ENCODE data around the gene MAPK7. TPM values are rescaled to one million over a fixed set of nuclear protein-coding genes. Genes with fewer than 3 reads are reported as not detected.
"Not testable (repeated sequence)": the region's sequence is repeated elsewhere in the genome, so short reads cannot be mapped to it uniquely, and the experiment has no call there.

The MAPK7 gene
- polyA plus RNA-seq, 4 donors, result 18.4 to 19.9 (median 18.8) TPM

DNA sequence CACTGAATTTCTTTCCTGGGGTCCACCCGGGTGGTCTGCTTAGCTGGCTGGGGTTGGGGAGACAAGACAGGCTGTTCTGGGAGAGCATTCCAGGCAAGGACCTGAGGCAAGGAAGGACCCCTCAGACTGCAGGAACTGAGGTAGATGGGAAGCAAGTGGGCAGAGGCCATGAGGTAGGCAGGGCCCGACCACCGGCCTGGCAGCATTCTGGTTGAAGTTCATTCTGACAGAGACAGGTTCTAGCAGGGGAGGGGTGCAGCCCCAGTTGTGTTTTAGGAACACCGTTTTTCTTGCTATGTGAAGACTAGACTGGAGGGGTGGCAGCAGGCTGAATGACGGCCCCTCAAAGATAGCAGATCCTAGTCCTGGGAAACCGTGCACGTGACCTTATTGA, 33.2 kb upstream of the MAPK7 start:
- Histone ChIP-seq H3K36me3 (ENCODE audit: control insufficient read depth in 3 of 3, insufficient read depth in 2 of 3, low read depth in 1 of 3, low read length in 3 of 3) (peaks cover 0 to 52% (median 0%) of the 10 kb centered on the region in 3 donors), H3K4me3 (ENCODE audit: low read depth in 1 of 3, low read length in 3 of 3) (no peak overlapping the region), H3K9me3 (ENCODE audit: control insufficient read depth in 2 of 2, insufficient read depth in 1 of 2, low read depth in 1 of 2, low read length in 1 of 2) (peaks cover 0 to 5% of the 10 kb centered on the region in 2 donors), H3K27me3 (ENCODE audit: control insufficient read depth in 3 of 3, insufficient read depth in 3 of 3, low read length in 3 of 3) (no peaks in the 10 kb centered on the region), H3K27ac (ENCODE audit: low read depth in 1 of 3, low read length in 2 of 3) (no peak overlapping the region), H3K4me1 (ENCODE audit: control insufficient read depth in 3 of 3, insufficient read depth in 2 of 3, low read depth in 1 of 3, low read length in 2 of 3) (peaks cover 0 to 66% (median 0%) of the 10 kb centered on the region in 3 donors)
- DNase-seq, result no peak
- WGBS, 3 donors, result 85 to 89% (median 88%) methylated on average over 7 of the region's 7 CpGs
- no peak for FAIRE-seq

DNA sequence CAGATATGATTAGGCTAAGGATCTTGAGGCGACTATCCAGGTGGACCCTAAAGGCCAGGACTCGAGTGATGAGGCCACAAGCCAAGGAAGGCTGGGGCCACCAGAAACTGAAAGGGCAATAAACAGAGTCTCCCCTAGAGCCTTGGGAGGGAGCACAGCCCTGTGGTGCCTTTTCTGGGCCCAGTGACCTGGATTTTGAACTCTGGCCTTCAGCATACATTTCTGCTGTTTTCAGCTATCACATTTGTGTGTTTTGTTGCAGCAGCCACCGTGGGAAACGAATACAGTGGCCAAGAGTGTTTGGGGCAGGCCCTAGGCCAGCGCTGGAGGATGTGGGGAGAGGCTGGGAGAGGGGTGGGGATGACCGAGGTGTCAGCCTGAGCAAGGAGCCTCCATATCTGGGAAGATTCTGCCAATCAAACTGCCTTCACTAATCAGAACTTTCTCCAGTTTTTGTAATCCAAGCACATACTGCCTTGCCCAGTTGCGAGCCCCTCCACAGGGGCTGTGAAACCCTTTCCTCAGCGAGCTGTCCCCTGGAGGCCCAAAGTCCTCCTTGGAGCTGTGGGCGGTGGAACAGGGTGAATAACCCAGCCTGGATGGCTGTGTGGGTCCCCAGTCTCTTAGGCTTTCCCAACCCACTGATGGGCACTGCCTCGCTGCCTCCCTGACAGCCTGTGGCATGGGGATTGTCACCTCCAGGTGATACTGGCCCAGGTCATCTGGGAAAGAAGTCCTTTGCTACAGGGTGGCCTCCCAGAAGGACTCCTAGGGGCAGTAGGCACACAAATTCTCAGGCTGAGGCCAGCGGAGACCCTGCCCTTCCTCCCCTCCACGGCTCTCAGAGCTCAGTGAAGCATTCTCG, 32.6 kb upstream of the MAPK7 start:
- Histone ChIP-seq H3K9me3 (ENCODE audit: control insufficient read depth in 2 of 2, insufficient read depth in 1 of 2, low read depth in 1 of 2, low read length in 1 of 2) (peaks cover 0 to 5% of the 10 kb centered on the region in 2 donors), H3K4me1 (ENCODE audit: control insufficient read depth in 3 of 3, insufficient read depth in 2 of 3, low read depth in 1 of 3, low read length in 2 of 3) (peaks cover 0 to 66% (median 0%) of the 10 kb centered on the region in 3 donors), H3K27me3 (ENCODE audit: control insufficient read depth in 3 of 3, insufficient read depth in 3 of 3, low read length in 3 of 3) (no peaks in the 10 kb centered on the region), H3K27ac (ENCODE audit: low read depth in 1 of 3, low read length in 2 of 3) (peak overlapping the region in 2 of 3 donors; percentile 15 to 76), H3K4me3 (ENCODE audit: low read depth in 1 of 3, low read length in 3 of 3) (no peak overlapping the region), H3K36me3 (ENCODE audit: control insufficient read depth in 3 of 3, insufficient read depth in 2 of 3, low read depth in 1 of 3, low read length in 3 of 3) (peaks cover 0 to 52% (median 0%) of the 10 kb centered on the region in 3 donors)
- DNase-seq (peak in 1 of 2 donors; percentile 46), FAIRE-seq (no peak)
- WGBS, 3 donors, result 74 to 80% (median 77%) methylated on average over 13 of the region's 13 CpGs

DNA sequence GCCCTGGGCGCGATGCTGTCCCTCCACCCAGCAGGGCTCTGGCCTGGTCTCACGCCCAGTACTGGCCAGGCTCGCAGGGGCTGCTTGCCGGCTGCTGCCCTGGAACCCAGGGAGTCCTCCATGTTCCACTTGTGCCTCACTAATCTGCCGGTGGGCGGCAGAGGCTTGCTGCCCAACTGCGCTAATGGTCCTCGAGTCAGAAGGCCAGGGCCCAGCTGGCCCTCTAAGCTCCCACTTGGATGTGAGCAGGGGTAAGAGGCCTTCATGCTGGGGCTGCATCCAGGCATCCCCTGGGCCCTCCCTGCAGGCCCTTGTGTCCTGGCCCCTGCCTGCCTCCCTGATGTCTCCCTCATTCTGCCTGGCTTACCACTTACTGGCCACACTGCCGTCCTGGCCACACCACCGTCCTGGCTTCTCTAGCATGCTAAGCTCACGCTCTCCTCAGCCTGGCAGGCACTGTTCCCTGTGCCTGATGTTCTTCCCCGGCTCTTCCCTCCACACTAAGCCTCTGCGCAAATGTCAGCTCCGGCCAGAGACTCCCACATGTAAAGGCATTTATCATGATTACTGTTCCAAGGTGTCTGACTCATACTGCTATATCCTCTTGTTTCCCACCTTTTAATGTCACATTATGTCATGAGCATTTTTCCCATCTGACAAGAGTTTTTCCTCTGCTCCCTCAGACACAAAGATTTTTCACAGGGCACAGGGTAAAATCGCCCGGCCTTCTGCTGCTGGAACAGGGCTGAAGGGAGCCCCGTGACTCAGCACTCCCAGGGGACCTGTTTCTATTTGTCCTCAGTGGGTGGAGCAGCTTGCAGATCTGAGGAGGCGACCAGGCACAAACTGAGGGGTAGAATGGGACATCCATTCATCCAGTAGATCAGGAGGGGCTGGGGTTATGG, 31.7 kb upstream of the MAPK7 start:
- Histone ChIP-seq H3K4me1 (ENCODE audit: control insufficient read depth in 3 of 3, insufficient read depth in 2 of 3, low read depth in 1 of 3, low read length in 2 of 3) (peaks cover 0 to 59% (median 0%) of the 10 kb centered on the region in 3 donors), H3K36me3 (ENCODE audit: control insufficient read depth in 3 of 3, insufficient read depth in 2 of 3, low read depth in 1 of 3, low read length in 3 of 3) (peaks cover 0 to 47% (median 0%) of the 10 kb centered on the region in 3 donors), H3K27me3 (ENCODE audit: control insufficient read depth in 3 of 3, insufficient read depth in 3 of 3, low read length in 3 of 3) (no peaks in the 10 kb centered on the region), H3K9me3 (ENCODE audit: control insufficient read depth in 2 of 2, insufficient read depth in 1 of 2, low read depth in 1 of 2, low read length in 1 of 2) (peaks cover 0 to 5% of the 10 kb centered on the region in 2 donors), H3K27ac (ENCODE audit: low read depth in 1 of 3, low read length in 2 of 3) (peak overlapping the region in 2 of 3 donors; percentile 15 to 76), H3K4me3 (ENCODE audit: low read depth in 1 of 3, low read length in 3 of 3) (no peak overlapping the region)
- peak in 1 of 2 donors; percentile 71 for DNase-seq
- FAIRE-seq, result no peak
- 68 to 86% (median 81%) methylated on average over 19 of the region's 19 CpGs for WGBS, 3 donors

DNA sequence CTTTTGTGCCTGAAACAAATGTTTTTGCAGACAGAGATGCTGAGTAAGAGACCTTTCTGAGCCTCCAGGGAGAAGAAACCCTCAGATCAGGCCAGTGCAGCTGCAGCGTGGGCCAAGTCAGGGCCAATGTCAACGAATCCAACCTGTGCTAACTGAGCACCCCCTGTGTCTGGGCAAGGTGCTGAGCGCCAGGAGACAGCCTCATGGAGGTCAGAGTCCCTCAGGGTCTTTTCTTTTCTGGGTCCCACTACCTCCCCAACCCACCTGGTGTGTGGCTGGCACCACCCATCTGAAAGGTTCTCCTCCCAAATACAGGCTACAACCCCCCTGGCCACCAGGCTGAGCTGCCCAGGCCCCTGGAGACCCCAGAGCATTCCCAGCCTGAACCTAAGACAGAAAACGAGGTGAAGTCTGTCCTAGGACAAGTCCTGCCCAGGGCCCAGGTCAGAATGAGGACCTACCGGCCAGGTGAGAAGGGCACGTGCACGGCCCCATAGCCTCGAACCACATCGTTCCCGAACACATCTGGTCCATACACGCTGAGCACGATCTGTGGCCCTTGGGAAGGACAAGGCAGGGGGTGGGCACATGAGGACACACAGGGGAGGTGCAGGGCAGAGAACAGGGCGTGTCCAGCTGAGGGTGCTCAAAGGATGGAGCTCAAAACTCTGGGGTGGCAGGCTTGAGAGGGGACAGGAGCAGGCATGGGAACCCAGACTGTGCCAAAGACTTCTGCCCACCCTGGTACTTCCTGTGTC, 30.8 kb upstream of the MAPK7 start:
- DNase-seq, result peak in 1 of 2 donors; percentile 24
- 78 to 88% (median 81%) methylated on average over 13 of the region's 13 CpGs for WGBS, 3 donors
- Histone ChIP-seq H3K9me3 (ENCODE audit: control insufficient read depth in 2 of 2, insufficient read depth in 1 of 2, low read depth in 1 of 2, low read length in 1 of 2) (peaks cover 0 to 5% of the 10 kb centered on the region in 2 donors), H3K4me1 (ENCODE audit: control insufficient read depth in 3 of 3, insufficient read depth in 2 of 3, low read depth in 1 of 3, low read length in 2 of 3) (peaks cover 0 to 50% (median 0%) of the 10 kb centered on the region in 3 donors), H3K27me3 (ENCODE audit: control insufficient read depth in 3 of 3, insufficient read depth in 3 of 3, low read length in 3 of 3) (no peaks in the 10 kb centered on the region), H3K27ac (ENCODE audit: low read depth in 1 of 3, low read length in 2 of 3) (peak overlapping the region in 1 of 3 donors; percentile 76), H3K4me3 (ENCODE audit: low read depth in 1 of 3, low read length in 3 of 3) (no peak overlapping the region), H3K36me3 (ENCODE audit: control insufficient read depth in 3 of 3, insufficient read depth in 2 of 3, low read depth in 1 of 3, low read length in 3 of 3) (peaks cover 0 to 41% (median 0%) of the 10 kb centered on the region in 3 donors)
- FAIRE-seq, result no peak

DNA sequence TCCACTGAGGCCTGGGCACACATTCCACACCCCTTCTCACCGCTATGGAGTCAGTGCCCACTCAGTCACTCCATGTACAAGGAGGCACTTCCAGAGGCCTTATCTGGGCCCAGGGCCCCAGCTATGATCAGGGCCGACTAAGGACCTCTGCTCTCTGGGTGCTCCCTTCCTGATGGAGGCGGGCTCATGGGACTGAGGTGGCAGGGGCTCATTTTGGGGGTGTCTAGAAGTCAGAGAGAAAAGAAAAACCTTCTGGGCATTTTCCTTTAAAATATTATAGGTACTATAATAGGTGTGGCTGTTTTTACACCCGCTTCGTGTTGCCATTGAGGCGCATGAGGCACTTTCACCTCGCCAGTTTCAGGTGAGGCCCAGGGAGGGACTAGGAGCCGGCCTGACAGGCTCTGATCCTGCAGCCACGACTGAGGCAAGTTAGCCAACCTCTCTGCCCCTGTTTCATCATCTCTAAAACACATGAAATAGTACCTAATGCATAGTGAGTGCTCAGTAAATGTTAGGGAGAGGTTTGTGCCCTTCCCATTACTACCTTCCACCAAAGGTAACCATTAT, 30.1 kb upstream of the MAPK7 start:
- H3K27me3 ChIP-seq (ENCODE audit: control insufficient read depth in 3 of 3, insufficient read depth in 3 of 3, low read length in 3 of 3), result no peaks in the 10 kb centered on the region
- peaks cover 0 to 48% (median 0%) of the 10 kb centered on the region in 3 donors for H3K4me1 ChIP-seq (ENCODE audit: control insufficient read depth in 3 of 3, insufficient read depth in 2 of 3, low read depth in 1 of 3, low read length in 2 of 3)
- FAIRE-seq (no peak), DNase-seq (peak in 1 of 2 donors; percentile 76)
- peaks cover 0 to 37% (median 0%) of the 10 kb centered on the region in 3 donors for H3K36me3 ChIP-seq (ENCODE audit: control insufficient read depth in 3 of 3, insufficient read depth in 2 of 3, low read depth in 1 of 3, low read length in 3 of 3)
- H3K9me3 ChIP-seq (ENCODE audit: control insufficient read depth in 2 of 2, insufficient read depth in 1 of 2, low read depth in 1 of 2, low read length in 1 of 2), result peaks cover 0 to 5% of the 10 kb centered on the region in 2 donors
- 47 to 71% (median 65%) methylated on average over 9 of the region's 9 CpGs for WGBS, 3 donors
- H3K27ac ChIP-seq (ENCODE audit: low read depth in 1 of 3, low read length in 2 of 3), result peak overlapping the region in 1 of 3 donors; percentile 76
- H3K4me3 ChIP-seq (ENCODE audit: low read depth in 1 of 3, low read length in 3 of 3), result no peak overlapping the region

DNA sequence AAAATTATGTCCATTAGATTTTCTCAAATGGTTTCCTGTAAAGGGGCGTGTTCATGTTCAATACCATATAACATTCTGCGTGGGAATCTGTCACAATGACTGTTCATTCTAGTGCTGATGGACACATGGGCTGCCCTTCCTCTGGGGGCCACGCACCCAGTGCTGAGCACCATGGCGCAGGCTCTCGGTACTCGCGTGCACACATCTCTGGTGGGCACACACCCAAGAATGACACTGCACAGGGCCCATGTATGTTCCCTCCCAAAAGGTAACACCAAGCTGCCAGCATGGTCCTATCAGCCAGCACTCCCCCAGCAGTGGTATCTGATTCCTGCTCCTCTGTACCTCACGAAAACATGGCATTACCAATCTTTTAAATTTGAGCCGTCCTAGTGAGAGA, 29.5 kb upstream of the MAPK7 start:
- Histone ChIP-seq H3K27ac (ENCODE audit: low read depth in 1 of 3, low read length in 2 of 3) (no peak overlapping the region), H3K27me3 (ENCODE audit: control insufficient read depth in 3 of 3, insufficient read depth in 3 of 3, low read length in 3 of 3) (no peaks in the 10 kb centered on the region), H3K4me1 (ENCODE audit: control insufficient read depth in 3 of 3, insufficient read depth in 2 of 3, low read depth in 1 of 3, low read length in 2 of 3) (peaks cover 0 to 46% (median 0%) of the 10 kb centered on the region in 3 donors), H3K9me3 (ENCODE audit: control insufficient read depth in 2 of 2, insufficient read depth in 1 of 2, low read depth in 1 of 2, low read length in 1 of 2) (peaks cover 0 to 5% of the 10 kb centered on the region in 2 donors), H3K36me3 (ENCODE audit: control insufficient read depth in 3 of 3, insufficient read depth in 2 of 3, low read depth in 1 of 3, low read length in 3 of 3) (peaks cover 0 to 30% (median 0%) of the 10 kb centered on the region in 3 donors), H3K4me3 (ENCODE audit: low read depth in 1 of 3, low read length in 3 of 3) (no peak overlapping the region)
- 93 to 95% (median 94%) methylated on average over 9 of the region's 9 CpGs for WGBS, 3 donors
- FAIRE-seq (no peak), DNase-seq (no peak)

DNA sequence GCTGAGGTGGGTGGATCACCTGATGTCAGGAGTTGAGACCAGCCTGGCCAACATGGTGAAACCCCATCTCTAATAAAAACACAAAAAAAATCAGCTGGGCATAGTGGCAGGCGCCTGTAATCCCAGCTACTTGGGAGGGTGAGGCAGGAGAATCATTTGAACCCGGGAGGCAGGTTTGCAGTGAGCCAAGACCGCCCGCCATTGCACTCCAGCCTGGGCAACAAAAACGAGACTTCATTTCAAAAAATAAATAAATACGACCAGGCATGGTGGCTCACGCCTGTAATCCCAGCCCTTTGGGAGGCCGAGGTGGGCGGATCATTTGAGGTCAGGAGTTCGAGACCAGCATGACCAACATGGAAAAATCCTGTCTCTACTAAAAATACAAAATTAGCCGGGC, 24.9 kb upstream of the MAPK7 start:
- H3K4me3 ChIP-seq (ENCODE audit: low read depth in 1 of 3, low read length in 3 of 3); H3K27ac ChIP-seq (ENCODE audit: low read depth in 1 of 3, low read length in 2 of 3); H3K27me3 ChIP-seq (ENCODE audit: control insufficient read depth in 3 of 3, insufficient read depth in 3 of 3, low read length in 3 of 3); H3K4me1 ChIP-seq (ENCODE audit: control insufficient read depth in 3 of 3, insufficient read depth in 2 of 3, low read depth in 1 of 3, low read length in 2 of 3); DNase-seq; FAIRE-seq; H3K9me3 ChIP-seq (ENCODE audit: control insufficient read depth in 2 of 2, insufficient read depth in 1 of 2, low read depth in 1 of 2, low read length in 1 of 2): not testable (repeated sequence)
- H3K36me3 ChIP-seq (ENCODE audit: control insufficient read depth in 3 of 3, insufficient read depth in 2 of 3, low read depth in 1 of 3, low read length in 3 of 3), result peaks cover 0 to 20% (median 0%) of the 10 kb centered on the region in 3 donors
- 94 to 97% (median 96%) methylated on average over 11 of the region's 11 CpGs for WGBS, 3 donors

All from small intestine (tissue), 7 donors.